ENCODE measurements around the gene SCYGR6. TPM values are rescaled to one million over a fixed set of nuclear protein-coding genes. Genes with fewer than 3 reads are reported as not detected.
"Not testable (repeated sequence)": the region's sequence is repeated elsewhere in the genome, so short reads cannot be mapped to it uniquely, and the experiment has no call there.

The SCYGR6 gene
- total RNA-seq, 2 donors from 2014 or later: not detected

DNA sequence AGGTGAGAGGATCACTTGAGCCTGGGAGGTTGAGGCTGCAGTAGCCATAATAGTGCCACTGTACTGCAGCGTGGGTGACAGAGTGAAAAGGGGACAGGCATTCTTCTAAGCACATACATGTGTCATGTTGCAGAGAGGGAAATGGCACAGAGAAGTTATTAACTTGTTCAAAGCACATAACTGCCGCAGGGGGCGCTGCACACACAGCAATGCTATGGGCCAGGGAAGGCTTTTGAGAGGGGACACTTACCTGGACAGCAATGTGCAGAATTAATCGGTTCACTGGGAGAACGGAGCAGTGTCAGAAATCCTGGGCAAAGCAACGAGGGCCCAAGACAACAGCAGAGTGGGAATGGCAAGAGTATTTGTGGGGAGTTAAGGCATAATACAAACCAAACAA lies 23.5 kb upstream of the SCYGR6 start:
- no peak for TF ChIP-seq POLR2A (IDR thresholded peaks at IDR 0.05)
- TF ChIP-seq, protein P1, sequence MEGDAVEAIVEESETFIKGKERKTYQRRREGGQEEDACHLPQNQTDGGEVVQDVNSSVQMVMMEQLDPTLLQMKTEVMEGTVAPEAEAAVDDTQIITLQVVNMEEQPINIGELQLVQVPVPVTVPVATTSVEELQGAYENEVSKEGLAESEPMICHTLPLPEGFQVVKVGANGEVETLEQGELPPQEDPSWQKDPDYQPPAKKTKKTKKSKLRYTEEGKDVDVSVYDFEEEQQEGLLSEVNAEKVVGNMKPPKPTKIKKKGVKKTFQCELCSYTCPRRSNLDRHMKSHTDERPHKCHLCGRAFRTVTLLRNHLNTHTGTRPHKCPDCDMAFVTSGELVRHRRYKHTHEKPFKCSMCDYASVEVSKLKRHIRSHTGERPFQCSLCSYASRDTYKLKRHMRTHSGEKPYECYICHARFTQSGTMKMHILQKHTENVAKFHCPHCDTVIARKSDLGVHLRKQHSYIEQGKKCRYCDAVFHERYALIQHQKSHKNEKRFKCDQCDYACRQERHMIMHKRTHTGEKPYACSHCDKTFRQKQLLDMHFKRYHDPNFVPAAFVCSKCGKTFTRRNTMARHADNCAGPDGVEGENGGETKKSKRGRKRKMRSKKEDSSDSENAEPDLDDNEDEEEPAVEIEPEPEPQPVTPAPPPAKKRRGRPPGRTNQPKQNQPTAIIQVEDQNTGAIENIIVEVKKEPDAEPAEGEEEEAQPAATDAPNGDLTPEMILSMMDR (IDR thresholded peaks at IDR 0.05): no peak
- Histone ChIP-seq H3K27me3 (no peaks in the 10 kb centered on the region), H3K36me3 (replicated peaks in 1 of 2; ENCODE audit: insufficient read depth in 1 of 2, low read depth in 2 of 2) (no peaks in the 10 kb centered on the region), H3K9me3 (no peaks in the 10 kb centered on the region), H3K27ac (no peak overlapping the region), H3K4me1 (no peaks in the 10 kb centered on the region), H3K4me3 (no peak overlapping the region)
- DNase-seq (no peak), ATAC-seq (no peak)
- WGBS, 2 donors: 47 to 53% methylated on average over 6 of the region's 6 CpGs
- intact Hi-C loops (cut with DNase I): no loop called here

DNA sequence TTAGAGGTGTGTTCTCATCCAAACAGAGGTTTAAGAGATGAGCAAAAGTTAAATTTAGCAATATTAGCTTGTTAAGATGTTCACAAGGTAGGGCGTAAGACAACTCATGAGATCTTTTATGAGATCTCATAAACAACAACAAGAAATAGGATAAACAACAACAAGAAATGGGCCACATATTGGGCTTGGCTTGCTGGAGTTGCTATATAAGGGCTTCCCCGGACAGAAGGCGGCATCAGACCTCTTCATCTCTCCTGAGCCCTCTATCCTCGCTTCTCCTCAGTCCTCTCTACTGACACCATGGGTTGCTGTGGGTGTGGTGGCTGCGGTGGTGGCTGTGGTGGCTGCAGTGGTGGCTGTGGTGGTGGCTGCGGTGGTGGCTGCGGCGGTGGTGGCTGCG lies 21.0 kb upstream of the SCYGR6 start, which contains the start of gene SCYGR8:
SCYGR8 (plus strand) TSS at position 301 of the 400 bp plus-strand sequence; CDS start at position 301, 0 bp downstream.
- no peak for DNase-seq
- 74 to 77% methylated on average over 3 to 4 of the region's 9 CpGs for WGBS, 2 donors
- intact Hi-C loops (cut with DNase I): no loop called here

DNA sequence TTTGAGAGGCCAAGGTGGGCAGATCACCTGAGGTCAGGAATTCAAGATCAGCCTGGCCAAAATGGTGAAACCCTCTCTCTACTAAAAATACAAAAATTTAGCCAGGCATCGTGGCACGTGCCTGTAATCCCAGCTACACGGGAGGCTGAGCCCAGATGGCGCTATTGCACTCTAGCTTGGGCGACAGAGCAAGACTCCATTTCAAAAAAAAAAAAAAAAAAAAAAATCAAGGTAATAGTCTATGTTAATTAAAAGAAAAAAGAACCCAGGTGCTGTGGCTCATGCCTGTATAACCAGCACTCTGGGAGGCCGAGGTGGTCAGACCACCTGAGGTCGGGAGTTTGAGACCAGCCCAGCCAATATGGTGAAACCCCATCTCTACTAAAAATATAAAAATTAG lies 16.1 kb upstream of the SCYGR6 start:
- DNase-seq; H3K27ac ChIP-seq; H3K4me1 ChIP-seq; intact Hi-C loops (cut with DNase I); H3K4me3 ChIP-seq; H3K9me3 ChIP-seq; H3K36me3 ChIP-seq (replicated peaks in 1 of 2; ENCODE audit: insufficient read depth in 1 of 2, low read depth in 2 of 2); H3K27me3 ChIP-seq; ATAC-seq: not testable (repeated sequence)
- 55 to 71% methylated on average over 7 of the region's 7 CpGs for WGBS, 2 donors

More for the DNA sequence above, 21.0 kb upstream of the SCYGR6 start, which contains the start of gene SCYGR8:
- Histone ChIP-seq H3K27ac (no peak within 1 kb of the TSS), H3K9me3 (no peaks in the 10 kb centered on the region), H3K4me3 (no peak within 1 kb of the TSS), H3K4me1 (no peaks in the 10 kb centered on the region), H3K36me3 (replicated peaks in 1 of 2; ENCODE audit: insufficient read depth in 1 of 2, low read depth in 2 of 2) (no peaks in the 10 kb centered on the region), H3K27me3 (no peaks in the 10 kb centered on the region)
- TF ChIP-seq POLR2A (IDR thresholded peaks at IDR 0.05): no peak
- TF ChIP-seq, protein P1 (IDR thresholded peaks at IDR 0.05): no peak
- ATAC-seq: no peak

DNA sequence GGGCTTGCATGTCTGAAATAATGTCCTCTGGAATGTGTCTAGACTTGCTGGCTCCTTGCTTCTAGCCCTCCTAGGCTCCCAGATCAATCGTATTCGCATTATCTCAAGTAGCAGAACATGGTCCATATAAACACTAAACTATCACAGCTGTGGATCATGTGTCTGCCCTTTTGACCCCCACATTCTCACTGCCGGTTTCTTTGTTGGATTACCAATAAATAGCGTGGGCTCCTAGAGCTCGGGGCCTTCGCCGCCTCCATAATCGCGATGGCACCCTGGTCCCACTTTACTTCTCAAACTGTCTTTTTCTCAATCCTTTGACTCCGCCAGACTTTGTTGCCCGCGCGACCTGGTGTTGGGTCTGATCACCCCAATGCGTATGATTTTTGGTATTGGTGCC lies 14.8 kb upstream of the SCYGR6 start:
- Histone ChIP-seq H3K9me3 (no peaks in the 10 kb centered on the region), H3K4me3 (no peak overlapping the region), H3K27me3 (no peaks in the 10 kb centered on the region), H3K27ac (no peak overlapping the region), H3K36me3 (replicated peaks in 1 of 2; ENCODE audit: insufficient read depth in 1 of 2, low read depth in 2 of 2) (no peaks in the 10 kb centered on the region), H3K4me1 (no peaks in the 10 kb centered on the region)
- ATAC-seq (no peak), DNase-seq (no peak)
- TF ChIP-seq, protein P1 (IDR thresholded peaks at IDR 0.05): no peak
- no peak for TF ChIP-seq POLR2A (IDR thresholded peaks at IDR 0.05)
- 61 to 63% methylated on average over 14 of the region's 14 CpGs for WGBS, 2 donors
- intact Hi-C loops (cut with DNase I): no loop called here

DNA sequence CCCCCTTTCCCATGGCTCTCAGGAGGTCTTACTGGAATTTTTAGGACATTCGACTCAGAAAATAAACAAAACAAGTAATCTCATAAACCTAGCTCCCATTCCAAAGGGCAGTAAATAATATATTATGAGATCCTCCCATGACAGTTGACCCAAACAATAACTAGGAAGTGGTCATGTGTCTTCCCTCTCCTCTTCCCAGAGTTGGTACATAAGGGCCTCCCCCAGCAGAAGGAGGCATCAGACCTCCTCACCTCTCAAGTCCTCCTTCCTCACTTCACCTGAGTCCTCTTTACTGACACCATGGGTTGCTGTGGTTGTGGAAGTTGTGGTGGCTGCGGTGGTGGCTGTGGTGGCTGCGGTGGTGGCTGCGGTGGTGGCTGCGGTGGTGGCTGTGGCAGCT lies 3.5 kb upstream of the SCYGR6 start, which contains the start of gene SCYGR7:
SCYGR7 (plus strand) TSS at position 301 of the 400 bp plus-strand sequence; CDS start at position 301, 0 bp downstream.
- Histone ChIP-seq H3K36me3 (replicated peaks in 1 of 2; ENCODE audit: insufficient read depth in 1 of 2, low read depth in 2 of 2) (no peaks in the 10 kb centered on the region), H3K27ac (no peak within 1 kb of the TSS), H3K4me1 (no peaks in the 10 kb centered on the region), H3K27me3 (no peaks in the 10 kb centered on the region), H3K9me3 (no peaks in the 10 kb centered on the region), H3K4me3 (no peak within 1 kb of the TSS)
- no peak for DNase-seq
- 59 to 89% methylated on average over 1 to 5 of the region's 5 CpGs for WGBS, 2 donors
- intact Hi-C loops (cut with DNase I): no loop called here
- TF ChIP-seq, protein P1 (IDR thresholded peaks at IDR 0.05): no peak
- TF ChIP-seq POLR2A (IDR thresholded peaks at IDR 0.05): no peak
- ATAC-seq: no peak

DNA sequence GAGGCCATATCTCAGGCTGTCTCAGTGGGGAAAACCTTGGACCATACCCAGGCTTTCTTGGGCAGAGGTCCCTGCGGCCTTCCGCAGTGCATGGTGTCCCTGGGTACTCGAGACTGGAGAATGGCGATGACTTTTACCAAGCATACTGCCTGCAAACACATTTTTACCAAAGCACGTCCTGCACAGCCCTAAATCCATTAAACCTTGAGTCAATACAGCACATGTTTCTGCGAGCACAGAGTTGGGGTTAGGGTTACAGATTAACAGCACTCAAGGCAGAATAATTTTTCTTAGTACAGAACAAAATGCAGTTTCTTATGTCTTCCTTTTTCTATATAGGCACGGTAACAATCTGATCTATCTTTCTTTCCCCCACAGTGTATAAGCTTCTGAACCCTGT lies 1.7 kb downstream of the SCYGR6 start:
- H3K4me3 ChIP-seq; ATAC-seq; H3K27ac ChIP-seq; intact Hi-C loops (cut with DNase I); H3K27me3 ChIP-seq; H3K36me3 ChIP-seq (replicated peaks in 1 of 2; ENCODE audit: insufficient read depth in 1 of 2, low read depth in 2 of 2); DNase-seq; H3K4me1 ChIP-seq; H3K9me3 ChIP-seq: not testable (repeated sequence)
- 34 to 35% methylated on average over 7 of the region's 7 CpGs for WGBS, 2 donors
